HFF-Myc (cell line): ENCODE results near the gene ZNF555.
"Not testable (repeated sequence)": the region's sequence is repeated elsewhere in the genome, so short reads cannot be mapped to it uniquely, and the experiment has no call there.

ENCODE experiments used
- DNase-seq: peaks from one replicate; pipeline ENCODE4 v3.0.0-alpha.2; 2011; ENCODE audit warnings: low read depth; ENCODE audit errors: extremely low read depth
- H3K4me3 ChIP-seq: replicated peaks from 2 replicates; pipeline ENCODE4 v1.5.1; 2011; ENCODE audit warnings: low read depth, mild to moderate bottlenecking, control low read depth, low read length
- TF ChIP-seq, protein P1 (sequence below): IDR thresholded peaks from 2 replicates; pipeline ENCODE4 v1.5.1; 2012; ENCODE audit warnings: mild to moderate bottlenecking, low read depth, low read length, control low read depth; ENCODE audit errors: missing control alignments

ZNF555 gene

DNA sequence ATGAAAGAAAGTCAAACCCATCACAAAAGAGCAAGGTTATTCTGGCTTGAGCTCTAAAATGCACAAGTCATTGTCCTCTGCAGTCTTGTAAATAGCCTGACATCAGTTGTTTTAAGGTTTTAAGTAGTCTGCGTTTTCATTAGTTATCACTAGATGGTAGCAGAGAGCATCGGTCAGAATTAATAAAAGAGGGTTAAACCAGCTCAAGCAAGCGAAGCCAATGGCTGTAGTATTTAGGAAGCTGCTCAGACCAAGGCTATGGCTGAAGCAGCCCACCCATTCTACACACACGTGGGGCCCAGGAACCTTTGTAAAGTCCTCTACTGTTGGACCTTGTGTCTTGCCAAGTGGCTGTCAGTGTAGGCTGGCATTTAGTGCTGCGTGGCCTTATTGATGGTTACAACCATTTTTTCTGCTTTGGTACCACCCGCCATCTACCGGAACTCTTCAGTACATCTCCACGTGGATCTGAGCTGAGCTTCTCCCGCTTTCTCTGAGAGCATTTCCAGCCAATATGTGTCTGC, 46.2 kb downstream of the ZNF555 start:
- TF ChIP-seq, protein P1, sequence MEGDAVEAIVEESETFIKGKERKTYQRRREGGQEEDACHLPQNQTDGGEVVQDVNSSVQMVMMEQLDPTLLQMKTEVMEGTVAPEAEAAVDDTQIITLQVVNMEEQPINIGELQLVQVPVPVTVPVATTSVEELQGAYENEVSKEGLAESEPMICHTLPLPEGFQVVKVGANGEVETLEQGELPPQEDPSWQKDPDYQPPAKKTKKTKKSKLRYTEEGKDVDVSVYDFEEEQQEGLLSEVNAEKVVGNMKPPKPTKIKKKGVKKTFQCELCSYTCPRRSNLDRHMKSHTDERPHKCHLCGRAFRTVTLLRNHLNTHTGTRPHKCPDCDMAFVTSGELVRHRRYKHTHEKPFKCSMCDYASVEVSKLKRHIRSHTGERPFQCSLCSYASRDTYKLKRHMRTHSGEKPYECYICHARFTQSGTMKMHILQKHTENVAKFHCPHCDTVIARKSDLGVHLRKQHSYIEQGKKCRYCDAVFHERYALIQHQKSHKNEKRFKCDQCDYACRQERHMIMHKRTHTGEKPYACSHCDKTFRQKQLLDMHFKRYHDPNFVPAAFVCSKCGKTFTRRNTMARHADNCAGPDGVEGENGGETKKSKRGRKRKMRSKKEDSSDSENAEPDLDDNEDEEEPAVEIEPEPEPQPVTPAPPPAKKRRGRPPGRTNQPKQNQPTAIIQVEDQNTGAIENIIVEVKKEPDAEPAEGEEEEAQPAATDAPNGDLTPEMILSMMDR: peak; percentile 43
- DNase-seq: no peak
- no peak overlapping the region for H3K4me3 ChIP-seq

DNA sequence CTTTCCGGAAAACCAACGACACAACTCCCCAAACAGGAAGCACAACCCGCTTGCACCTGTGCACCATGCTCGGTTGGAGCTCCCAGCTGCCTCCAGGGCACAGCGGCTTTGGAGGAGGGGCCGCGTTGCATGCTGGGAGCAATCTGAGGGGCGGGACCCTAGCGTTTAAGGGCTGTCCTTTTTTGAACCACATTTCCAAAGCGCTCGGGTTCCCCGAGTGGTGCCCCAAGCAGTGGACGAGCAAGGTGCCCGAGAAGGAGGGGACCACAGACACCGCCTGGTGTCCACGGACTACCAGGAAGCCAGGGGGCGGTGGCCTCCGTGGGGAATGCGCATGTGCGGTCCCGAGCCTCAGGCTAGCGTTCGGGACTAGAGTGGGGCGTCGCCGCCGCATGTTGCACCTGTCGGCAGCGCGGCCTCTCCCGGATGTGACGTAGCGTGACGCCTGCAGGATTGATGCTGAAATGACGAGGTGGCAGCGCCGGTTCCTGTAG, 47.5 kb downstream of the ZNF555 start:
- TF ChIP-seq, protein P1: no peak
- no peak for DNase-seq
- H3K4me3 ChIP-seq: no peak overlapping the region

DNA sequence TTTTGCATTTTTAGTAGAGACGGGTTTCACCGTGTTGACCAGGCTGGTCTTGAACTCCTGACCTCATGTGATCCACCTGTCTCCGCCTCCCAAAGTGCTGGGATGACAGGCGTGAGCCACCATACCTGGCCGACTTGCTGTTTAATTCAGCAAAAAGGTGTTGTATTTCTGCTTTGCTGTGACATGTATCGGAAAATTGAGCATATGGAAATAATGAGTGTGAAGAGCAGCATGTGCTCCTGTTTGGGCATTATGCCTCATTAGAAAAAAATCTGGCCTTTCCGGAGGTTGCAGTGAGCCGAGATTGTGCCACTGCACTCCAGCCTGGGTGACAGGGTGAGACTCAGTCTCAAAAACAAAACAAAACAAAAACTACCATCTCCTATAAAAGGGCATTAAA, 49.3 kb downstream of the ZNF555 start:
- H3K4me3 ChIP-seq, DNase-seq: not testable (repeated sequence)

DNA sequence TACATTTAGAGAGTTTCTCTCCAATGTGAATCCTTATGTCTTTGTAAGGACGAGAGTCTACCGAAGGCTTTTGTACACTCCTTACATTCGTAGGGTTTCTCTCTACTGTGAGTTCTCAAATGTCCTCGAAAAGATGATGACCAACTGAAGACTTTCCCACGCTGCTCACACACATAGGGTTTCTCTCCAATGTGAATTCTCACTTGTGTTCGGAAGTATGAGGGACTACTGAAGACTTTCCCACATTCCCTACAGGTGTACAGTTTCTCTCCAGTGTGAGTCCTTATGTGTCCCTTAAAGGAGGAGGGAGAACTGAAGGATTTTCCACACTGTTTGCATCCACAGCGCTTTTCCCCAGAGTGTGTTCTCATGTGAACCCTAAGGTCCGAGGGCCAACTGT, 55.4 kb downstream of the ZNF555 start:
- TF ChIP-seq, protein P1: no peak
- no peak overlapping the region for H3K4me3 ChIP-seq
- no peak for DNase-seq

DNA sequence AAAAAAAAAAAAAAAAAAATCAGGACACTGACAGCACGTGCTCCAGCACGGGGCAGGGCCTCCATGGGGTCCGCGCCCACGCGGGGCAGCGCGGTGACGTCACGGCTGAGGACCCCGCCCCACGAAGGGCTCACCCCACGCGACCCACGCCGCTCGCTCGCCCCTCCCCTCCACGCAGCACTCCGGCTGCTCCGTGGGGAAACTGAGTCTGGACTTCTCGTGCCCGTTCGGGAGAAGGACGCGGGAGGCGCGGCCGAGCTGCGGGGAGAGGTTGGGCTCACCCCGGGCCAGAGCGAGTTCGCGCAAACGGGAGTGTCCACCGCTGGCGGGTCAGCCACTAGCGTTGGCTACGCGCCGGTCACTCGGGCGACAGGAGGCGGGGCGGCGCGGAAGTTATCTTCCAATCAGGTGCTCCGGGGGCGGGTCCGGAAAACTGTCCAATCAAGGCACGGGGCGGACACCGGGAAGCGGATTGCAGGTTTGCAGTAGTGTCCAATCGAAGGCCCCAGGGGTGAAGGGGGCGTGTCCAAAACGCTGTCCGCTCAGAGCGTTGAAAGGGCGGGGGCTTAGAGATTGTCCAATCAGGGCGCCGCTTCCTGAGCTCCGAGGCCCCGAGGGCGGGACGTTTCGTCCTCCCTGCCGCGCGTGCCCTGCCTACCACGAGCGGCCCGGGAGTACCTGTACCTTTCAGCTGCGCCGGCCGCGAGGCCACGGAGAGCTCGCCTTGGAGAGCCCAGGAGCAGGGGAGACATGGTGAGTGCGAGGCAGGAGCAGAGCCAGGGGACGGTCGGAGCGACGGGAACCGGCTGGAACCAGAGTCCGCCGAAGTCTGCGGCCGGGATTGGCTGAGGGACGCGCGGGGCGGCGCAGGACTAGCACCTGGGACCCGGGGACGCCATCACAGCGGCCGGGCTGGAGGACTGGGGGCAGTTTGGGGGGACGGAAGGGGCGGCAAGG, 59.3 kb downstream of the ZNF555 start, which contains the start of gene ZNF57:
TSS of gene ZNF57 (plus strand) at position 633 of the 957 bp plus-strand sequence. CDS start at position 751, 118 bp downstream.
- TF ChIP-seq, protein P1: no peak
- H3K4me3 ChIP-seq: peak within 1 kb of the TSS; percentile 79
- DNase-seq: peak; percentile 97

DNA sequence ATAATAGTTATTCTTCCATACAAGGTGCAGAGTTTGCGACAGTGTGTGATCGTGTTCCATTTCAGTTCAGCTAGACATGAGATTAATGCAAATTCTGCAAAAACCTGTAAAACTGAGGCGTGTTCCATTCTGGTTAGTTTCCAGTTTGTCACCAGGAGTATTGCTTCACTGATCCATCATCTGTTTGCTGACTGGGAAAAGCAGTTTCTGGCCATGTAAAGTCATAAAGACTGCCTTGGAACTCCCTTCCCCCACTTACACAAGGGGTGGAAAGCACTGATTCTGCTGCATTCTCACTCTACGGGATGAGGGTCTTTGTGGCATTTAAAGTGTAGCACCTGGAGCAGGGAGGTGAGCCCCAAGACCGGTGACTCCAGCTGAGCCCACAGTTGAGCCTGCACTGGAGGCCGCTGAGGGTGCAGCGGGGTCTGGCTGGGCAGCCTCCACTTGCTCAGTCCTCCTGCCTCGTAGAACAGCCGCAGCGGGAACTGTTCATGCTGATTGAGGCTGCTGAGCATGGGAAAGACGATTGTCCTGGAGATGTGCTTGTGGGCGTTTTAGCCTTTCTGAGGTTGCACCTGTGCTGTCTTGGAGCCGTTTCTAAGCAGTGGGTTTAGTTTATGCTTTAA, 61.4 kb downstream of the ZNF555 start:
- no peak for DNase-seq
- no peak overlapping the region for H3K4me3 ChIP-seq
- TF ChIP-seq, protein P1: no peak

DNA sequence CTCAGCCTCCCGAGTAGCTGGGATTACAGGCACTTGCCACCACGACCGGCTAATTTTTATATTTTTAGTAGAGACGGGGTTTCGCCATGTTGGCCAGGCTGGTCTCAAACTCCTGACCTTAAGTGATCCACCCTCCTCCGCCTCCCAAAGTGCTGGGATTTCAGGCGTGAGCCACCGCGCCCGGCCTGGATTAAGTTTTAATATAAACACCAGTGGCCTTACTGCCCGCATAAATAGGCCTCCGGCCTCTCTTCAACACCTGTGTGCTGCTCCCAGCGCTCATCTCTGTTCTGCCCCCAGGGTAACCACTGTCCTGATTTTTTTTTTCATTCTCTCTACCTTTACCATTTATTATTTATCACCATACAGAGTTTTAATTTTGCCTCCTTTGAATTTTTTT, 62.1 kb downstream of the ZNF555 start:
- not testable (repeated sequence) for H3K4me3 ChIP-seq

More for the DNA sequence above, 62.1 kb downstream of the ZNF555 start:
- DNase-seq: not testable (repeated sequence)
